Hepatocyte (in vitro differentiated cells): ENCODE results near the gene FAM83D. TPM values are rescaled to one million over a fixed set of nuclear protein-coding genes. Genes with fewer than 3 reads are reported as not detected.
A peak's percentile ranks its signal among the peaks of the same experiment; 100 is the strongest.

Experiments used
- DNase-seq: peaks from one replicate; pipeline ENCODE4 v3.0.0-alpha.2; 2016; ENCODE audit warnings: low spot score
- H2AFZ ChIP-seq: fragments of 200-600 bp; sonication (generic); 2 replicates; pipeline ENCODE4 v1.6.0; 2016; ENCODE audit warnings: antibody characterized with exemption, mild to moderate bottlenecking
- H3K27ac ChIP-seq: fragments of 200-600 bp; sonication (generic); 2 replicates; pipeline ENCODE4 v1.5.1; 2016; ENCODE audit warnings: mild to moderate bottlenecking
- H3K27me3 ChIP-seq: fragments of 200-600 bp; sonication (generic); 2 replicates; pipeline ENCODE4 v1.6.1; 2016
- H3K36me3 ChIP-seq: fragments of 200-600 bp; sonication (generic); replicated peaks from 2 replicates; pipeline ENCODE4 v1.5.1; 2016; ENCODE audit warnings: low read depth; ENCODE audit not compliant: insufficient read depth
- H3K4me1 ChIP-seq: fragments of 200-600 bp; sonication (generic); 2 replicates; pipeline ENCODE4 v1.5.1; 2016; ENCODE audit warnings: mild to moderate bottlenecking, moderate library complexity; ENCODE audit not compliant: insufficient read depth
- H3K4me2 ChIP-seq: fragments of 200-600 bp; sonication (generic); 2 replicates; pipeline ENCODE4 v1.6.0; 2016
- H3K4me3 ChIP-seq: fragments of 200-600 bp; sonication (generic); 2 replicates; pipeline ENCODE4 v1.5.1; 2016; ENCODE audit warnings: mild to moderate bottlenecking
- H3K79me2 ChIP-seq: fragments of 200-600 bp; sonication (generic); 2 replicates; pipeline ENCODE4 v1.6.0; 2017; ENCODE audit warnings: mild to moderate bottlenecking
- H3K9me2 ChIP-seq: fragments of 200-600 bp; sonication (generic); replicated peaks from 2 replicates; pipeline ENCODE4 v1.6.0; 2017; ENCODE audit warnings: mild to moderate bottlenecking; ENCODE audit not compliant: insufficient read depth
- H3K9me3 ChIP-seq: fragments of 200-600 bp; sonication (generic); 2 replicates; pipeline ENCODE4 v1.5.1; 2016; ENCODE audit warnings: low read depth, mild to moderate bottlenecking
- H4K20me1 ChIP-seq: fragments of 200-600 bp; sonication (generic); 2 replicates; pipeline ENCODE4 v1.6.0; 2016; ENCODE audit warnings: mild to moderate bottlenecking; ENCODE audit not compliant: insufficient read depth, poor library complexity, severe bottlenecking
- EZH2 ChIP-seq: fragments of 200-600 bp; sonication (generic); IDR thresholded peaks from 2 replicates; pipeline ENCODE4 v1.6.1; 2016; ENCODE audit warnings: antibody characterized with exemption, mild to moderate bottlenecking, borderline replicate concordance
- EZH2phosphoT487 ChIP-seq: fragments of 200-600 bp; sonication (generic); IDR thresholded peaks from one replicate; pipeline ENCODE4 v1.6.1; 2018; ENCODE audit warnings: antibody characterized with exemption, mild to moderate bottlenecking, low read depth, moderate library complexity; ENCODE audit not compliant: unreplicated experiment, severe bottlenecking
- WGBS: methylation state at CpG from one replicate; pipeline ENCODE4 v1.1.6; 2016; ENCODE audit warnings: low lambda C conversion rate; ENCODE audit errors: missing lambda C conversion rate; 5-methylcytosine and 5-hydroxymethylcytosine counted together
- polyA plus RNA-seq: library from polyadenylated mRNA; unstranded; fragments of >200 nt; fragmentation: Nextera tagmentation; extraction: Ambion mirVana; gene quantifications from 2 replicates; pipeline ENCODE4 v1.2.1, GENCODE V29; 2016
- total RNA-seq: library from RNA; depleted of rRNA; stranded (reverse); fragments of >200 nt; gene quantifications from 2 replicates; pipeline ENCODE4 v1.2.3, GENCODE V29; 2014
- TF ChIP-seq, protein P1 (sequence below): fragments of 200-600 bp; sonication (generic); IDR thresholded peaks from 2 replicates; pipeline ENCODE4 v1.5.1; 2016; ENCODE audit warnings: antibody characterized with exemption, mild to moderate bottlenecking; ENCODE audit not compliant: poor library complexity

Gene FAM83D
- total and polyA plus RNA-seq, 2 experiments from 2014 or later = 5.4 to 6.3 TPM

DNA sequence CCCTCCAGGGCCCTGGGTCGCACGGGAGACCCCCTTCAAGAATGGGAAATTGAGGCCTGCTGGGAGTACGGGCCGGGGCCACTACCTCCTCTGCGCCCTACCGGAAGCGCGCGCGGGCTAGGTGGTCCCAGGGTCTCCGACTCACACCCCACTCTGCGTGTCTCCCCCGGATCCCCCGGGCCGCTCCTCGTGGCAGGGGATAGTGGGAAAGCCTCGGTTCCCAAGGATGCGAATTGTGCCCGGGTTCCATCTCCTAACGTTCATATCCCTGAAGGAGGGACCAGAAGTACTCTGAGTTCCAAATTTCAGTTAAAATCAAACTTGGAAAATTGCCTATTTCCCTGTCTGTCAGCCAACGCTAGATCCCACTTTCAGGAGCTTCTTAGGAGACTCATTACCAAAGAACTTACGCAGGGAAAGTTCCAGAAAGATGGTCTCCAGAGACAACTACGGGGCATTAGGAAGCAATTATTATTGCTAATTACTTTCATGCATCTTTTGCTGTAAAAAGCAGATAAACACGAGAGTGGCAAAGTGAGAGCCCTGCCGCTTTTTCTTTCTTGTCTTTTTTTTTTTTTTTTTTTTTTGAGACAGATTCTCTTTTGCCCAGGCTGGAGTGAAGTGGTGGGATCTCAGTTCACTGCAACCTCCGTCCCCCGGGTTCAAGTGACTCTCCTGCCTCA is 858 bp downstream of the FAM83D start:
- Histone ChIP-seq H3K4me2 (peak overlapping the region; percentile 90), H3K27ac (no peak overlapping the region), H3K4me3 (peak overlapping the region; percentile 76), H3K9me3 (no peaks in the 10 kb centered on the region), H3K9me2 (no peaks in the 10 kb centered on the region), H2AFZ (peak overlapping the region; percentile 77), H3K4me1 (peaks cover 3% of the 10 kb centered on the region), H3K36me3 (no peaks in the 10 kb centered on the region), H4K20me1 (no peaks in the 10 kb centered on the region), H3K27me3 (no peaks in the 10 kb centered on the region), H3K79me2 (peaks cover 54% of the 10 kb centered on the region)
- 16% methylated on average over 17 of the region's 27 CpGs for WGBS
- TF ChIP-seq, protein P1, sequence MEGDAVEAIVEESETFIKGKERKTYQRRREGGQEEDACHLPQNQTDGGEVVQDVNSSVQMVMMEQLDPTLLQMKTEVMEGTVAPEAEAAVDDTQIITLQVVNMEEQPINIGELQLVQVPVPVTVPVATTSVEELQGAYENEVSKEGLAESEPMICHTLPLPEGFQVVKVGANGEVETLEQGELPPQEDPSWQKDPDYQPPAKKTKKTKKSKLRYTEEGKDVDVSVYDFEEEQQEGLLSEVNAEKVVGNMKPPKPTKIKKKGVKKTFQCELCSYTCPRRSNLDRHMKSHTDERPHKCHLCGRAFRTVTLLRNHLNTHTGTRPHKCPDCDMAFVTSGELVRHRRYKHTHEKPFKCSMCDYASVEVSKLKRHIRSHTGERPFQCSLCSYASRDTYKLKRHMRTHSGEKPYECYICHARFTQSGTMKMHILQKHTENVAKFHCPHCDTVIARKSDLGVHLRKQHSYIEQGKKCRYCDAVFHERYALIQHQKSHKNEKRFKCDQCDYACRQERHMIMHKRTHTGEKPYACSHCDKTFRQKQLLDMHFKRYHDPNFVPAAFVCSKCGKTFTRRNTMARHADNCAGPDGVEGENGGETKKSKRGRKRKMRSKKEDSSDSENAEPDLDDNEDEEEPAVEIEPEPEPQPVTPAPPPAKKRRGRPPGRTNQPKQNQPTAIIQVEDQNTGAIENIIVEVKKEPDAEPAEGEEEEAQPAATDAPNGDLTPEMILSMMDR = no peak
- no peak for TF ChIP-seq EZH2phosphoT487
- TF ChIP-seq EZH2 = no peak
- no peak for DNase-seq

GRCh38 chr20:38927902-38928578 is 1.8 kb downstream of the FAM83D start:
- no peak for DNase-seq
- 79% methylated on average over 5 of the region's 5 CpGs for WGBS
- Histone ChIP-seq H3K79me2 (peaks cover 62% of the 10 kb centered on the region), H3K4me2 (peak overlapping the region; percentile 90), H3K9me2 (no peaks in the 10 kb centered on the region), H2AFZ (no peak overlapping the region), H3K36me3 (no peaks in the 10 kb centered on the region), H3K27me3 (no peaks in the 10 kb centered on the region), H3K27ac (no peak overlapping the region), H3K9me3 (no peaks in the 10 kb centered on the region), H4K20me1 (no peaks in the 10 kb centered on the region), H3K4me1 (peaks cover 3% of the 10 kb centered on the region), H3K4me3 (no peak overlapping the region)
- TF ChIP-seq EZH2 (no peak), EZH2phosphoT487 (no peak)
- TF ChIP-seq, protein P1 = no peak

DNA sequence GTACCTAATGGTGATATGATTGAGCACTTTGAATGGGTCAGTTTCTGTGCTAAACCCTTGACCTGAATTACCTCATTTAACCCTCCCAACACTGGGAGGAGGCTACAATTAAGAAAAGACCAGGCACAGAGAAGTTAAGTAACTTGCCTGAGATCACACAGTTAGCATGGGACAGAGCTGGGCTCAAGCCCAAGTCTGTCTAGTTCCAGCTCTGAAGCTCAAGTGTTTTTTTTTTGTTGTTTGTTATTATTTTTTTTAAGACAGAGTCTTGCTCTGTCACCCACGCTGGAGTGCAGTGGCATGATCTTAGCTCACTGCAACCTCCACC is 4.0 kb downstream of the FAM83D start:
- no peak overlapping the region for H3K27ac ChIP-seq
- WGBS = 100% methylated on average over 1 of the region's 1 CpG

More for the DNA sequence above, 4.0 kb downstream of the FAM83D start:
- H2AFZ ChIP-seq = no peak overlapping the region
- no peak overlapping the region for H3K4me2 ChIP-seq
- H4K20me1 ChIP-seq = no peaks in the 10 kb centered on the region
- peaks cover 3% of the 10 kb centered on the region for H3K4me1 ChIP-seq
- peaks cover 82% of the 10 kb centered on the region for H3K79me2 ChIP-seq
- H3K9me3 ChIP-seq = no peaks in the 10 kb centered on the region
- no peak overlapping the region for H3K4me3 ChIP-seq
- H3K9me2 ChIP-seq = no peaks in the 10 kb centered on the region
- no peaks in the 10 kb centered on the region for H3K36me3 ChIP-seq
- DNase-seq = no peak
- no peaks in the 10 kb centered on the region for H3K27me3 ChIP-seq
- TF ChIP-seq EZH2phosphoT487 (no peak), EZH2 (no peak)
- TF ChIP-seq, protein P1 = no peak
